HG02642 (cell line): ENCODE results near the gene CHDH.

Source experiments
- ATAC-seq: cut with Tn5 transposase; IDR thresholded peaks from one replicate; pipeline ENCODE4 v1.9.1; 2021; ENCODE audit warnings: mild to moderate bottlenecking; ENCODE audit not compliant: unreplicated experiment, poor library complexity

CHDH gene

GRCh38 chr3:53768478-53769459 lies 77.5 kb downstream of the CHDH start:
- ATAC-seq, result no peak

GRCh38 chr3:53766706-53767105 lies 79.5 kb downstream of the CHDH start:
- ATAC-seq, result no peak

GRCh38 chr3:53765753-53766152 lies 80.5 kb downstream of the CHDH start:
- ATAC-seq, result no peak

- ATAC-seq, result no peak
Measured at GRCh38 chr3:53764026-53764775, 82.0 kb downstream of the CHDH start.

- no peak for ATAC-seq
Measured at GRCh38 chr3:53763353-53763752, 82.9 kb downstream of the CHDH start.
